ENCODE results near the gene PRMT1. TPM values are rescaled to one million over a fixed set of nuclear protein-coding genes. Genes with fewer than 3 reads are reported as not detected.

The PRMT1 gene
- polyA plus RNA-seq, 1 of the 3 experiments (the other 2 are of a cell fraction) = 789 TPM

- DNase-seq = no peak
- CTCF ChIA-PET = interaction anchor here (0.9 to 1.9 kb wide), 3 partner anchors 42 to 127 kb away, joined by 3 to 9 read pairs (median 4); no protein-coding TSS in a partner anchor
- Histone ChIP-seq H4K20me1 (ENCODE audit: insufficient read depth) (no peaks in the 10 kb centered on the region; the same call in 1 of the 2 replicates), H3K4me2 (no peak overlapping the region), H2AFZ (ENCODE audit: low read depth) (no peak overlapping the region), H3K27me3 (ENCODE audit: insufficient read depth) (no peaks in the 10 kb centered on the region), H3K27ac (ENCODE audit: low read depth in 2 of 2, low read length in 1 of 2) (peak overlapping the region in 1 of 2 experiments; percentile 78; a peak in 1 of 4 replicates), H3K4me1 (ENCODE audit: control insufficient read depth in 1 of 2, insufficient read depth in 2 of 2, low read depth in 1 of 2, low read length in 1 of 2) (peaks cover 7 to 10% of the 10 kb centered on the region in 2 experiments; a peak in 3 of 4 replicates), H3K9ac (no peak overlapping the region), H3K4me3 (ENCODE audit: low read depth in 2 of 2, low read length in 1 of 2) (no peak overlapping the region), H3K79me2 (ENCODE audit: insufficient read depth) (0 out of 2 replicates have a peak, but pooled peaks cover 2% of the 10 kb centered on the region), H3K9me2 (no peaks in the 10 kb centered on the region), H3F3A (replicated peaks; ENCODE audit: insufficient read depth) (peaks cover 14% of the 10 kb centered on the region), H3K36me3 (replicated peaks in 1 of 2; ENCODE audit: control insufficient read depth in 1 of 2, insufficient read depth in 2 of 2, low read length in 1 of 2) (peaks cover 2 to 26% of the 10 kb centered on the region in 2 experiments), H3K9me3 (no peaks in the 10 kb centered on the region)
- TF ChIP-seq TEAD4 (IDR thresholded peaks at IDR 0.05; ENCODE audit: borderline replicate concordance, insufficient read depth) (no peak), NFIC (IDR thresholded peaks at IDR 0.05; ENCODE audit: borderline replicate concordance) (no peak), ZBTB33 (IDR thresholded peaks at IDR 0.05; ENCODE audit: borderline replicate concordance, low read depth) (no peak), RCOR1 (IDR thresholded peaks at IDR 0.05; ENCODE audit: low read length) (no peak), RAD21 (IDR thresholded peaks at IDR 0.05; ENCODE audit: low read length) (no peak), USF2 (IDR thresholded peaks at IDR 0.05; ENCODE audit: borderline replicate concordance, low read depth, low read length) (no peak), TCF12 (IDR thresholded peaks at IDR 0.05) (no peak), SMC3 (IDR thresholded peaks at IDR 0.05; ENCODE audit: low read depth, low read length) (no peak)
- POLR2A ChIA-PET = no interaction called here
- WGBS (ENCODE audit: low lambda C conversion rate) = 97% methylated on average over 9 of the region's 9 CpGs
Observed at GRCh38 chr19:49629659-49630058, 47.4 kb upstream of the PRMT1 start.

- H3K9ac ChIP-seq = no peak overlapping the region
- peaks cover 0 to 26% of the 10 kb centered on the region in 2 experiments for H3K36me3 ChIP-seq (replicated peaks in 1 of 2; ENCODE audit: control insufficient read depth in 1 of 2, insufficient read depth in 2 of 2, low read length in 1 of 2)
- ChIA-PET POLR2A (interaction anchor here (1.3 kb wide), 1 partner anchor 9 kb away, joined by 3 read pairs; the partner anchor contains the start of gene RRAS), CTCF (interaction anchor here (0.6 to 1.9 kb wide), 6 partner anchors 11 to 60 kb away, joined by 3 to 9 read pairs (median 3); partner anchors contain the start of genes CPT1C and SCAF1)
- H2AFZ ChIP-seq (ENCODE audit: low read depth) = no peak overlapping the region
- peaks cover 19% of the 10 kb centered on the region for H3F3A ChIP-seq (replicated peaks; ENCODE audit: insufficient read depth)
- peak overlapping the region; percentile 11 to 78 for H3K27ac ChIP-seq (ENCODE audit: low read depth in 2 of 2, low read length in 1 of 2)
- DNase-seq = peak; percentile 79
- no peaks in the 10 kb centered on the region for H3K9me2 ChIP-seq
- 0 out of 2 replicates have a peak, but pooled peaks cover 2% of the 10 kb centered on the region for H3K79me2 ChIP-seq (ENCODE audit: insufficient read depth)
- H3K27me3 ChIP-seq (ENCODE audit: insufficient read depth) = no peaks in the 10 kb centered on the region
- H3K4me3 ChIP-seq (ENCODE audit: low read depth in 2 of 2, low read length in 1 of 2) = no peak overlapping the region
- H3K9me3 ChIP-seq = no peaks in the 10 kb centered on the region
- 24% methylated on average over 8 of the region's 9 CpGs for WGBS (ENCODE audit: low lambda C conversion rate)
- H4K20me1 ChIP-seq (ENCODE audit: insufficient read depth) = no peaks in the 10 kb centered on the region; the same call in 1 of the 2 replicates
- H3K4me1 ChIP-seq (ENCODE audit: control insufficient read depth in 1 of 2, insufficient read depth in 2 of 2, low read depth in 1 of 2, low read length in 1 of 2) = peaks cover 7 to 10% of the 10 kb centered on the region in 2 experiments; a peak in 3 of 4 replicates
- peak overlapping the region; percentile 55; the same call in 1 of the 2 replicates for H3K4me2 ChIP-seq
- TF ChIP-seq MAX (IDR thresholded peaks at IDR 0.05; ENCODE audit: low read depth) (no peak), ZBTB33 (IDR thresholded peaks at IDR 0.05; ENCODE audit: borderline replicate concordance, low read depth) (no peak), GATA2 (CRISPR knock-in tag; IDR thresholded peaks at IDR 0.05) (peak; percentile 28; the same call in 1 of the 2 replicates), RAD21 (IDR thresholded peaks at IDR 0.05; ENCODE audit: low read length) (no peak), POLR2AphosphoS5 (IDR thresholded peaks at IDR 0.05; ENCODE audit: low read depth, low read length) (peak; percentile 52; the same call in 1 of the 2 replicates), YY1 (IDR thresholded peaks at IDR 0.05; ENCODE audit: low read depth) (no peak), RXRA (IDR thresholded peaks at IDR 0.05; ENCODE audit: borderline replicate concordance, low read depth) (no peak), CHD2 (IDR thresholded peaks at IDR 0.05; ENCODE audit: low read length, partially characterized antibody) (no peak), USF2 (IDR thresholded peaks at IDR 0.05; ENCODE audit: borderline replicate concordance, low read depth, low read length) (no peak), IRF3 (IDR thresholded peaks at IDR 0.05; ENCODE audit: low read depth, low read length) (no peak), TAF1 (IDR thresholded peaks at IDR 0.05; ENCODE audit: borderline replicate concordance, low read depth, low read length) (no peak), NRF1 (IDR thresholded peaks at IDR 0.05; ENCODE audit: low read depth, low read length) (no peak)
Observed at GRCh38 chr19:49631014-49631588, 46.0 kb upstream of the PRMT1 start.

Data from SK-N-SH (cell line).